Peyer's patch (tissue), 4 donors: ENCODE measurements around the gene NBPF1. TPM values are rescaled to one million over a fixed set of nuclear protein-coding genes. Genes with fewer than 3 reads are reported as not detected.
"Not testable (repeated sequence)": the region's sequence is repeated elsewhere in the genome, so short reads cannot be mapped to it uniquely, and the experiment has no call there.

ENCODE experiments used
- DNase-seq, 3 donors: peaks; one replicate each; pipeline ENCODE4 v3.0.0-alpha.2; 2017 to 2019
- H3K27ac ChIP-seq, 4 donors: fragments of 200-600 bp; sonication (generic); one replicate each; pipeline ENCODE4 v1.5.1; 2016 to 2019
- H3K27me3 ChIP-seq, 2 donors: fragments of 200-600 bp; sonication (generic); one replicate each; pipeline ENCODE4 v1.5.1; 2019
- H3K36me3 ChIP-seq, 3 donors: fragments of 200-600 bp; sonication (generic); one replicate each; pipeline ENCODE4 v1.5.1; 2016 to 2019
- H3K4me1 ChIP-seq, 4 donors: fragments of 200-600 bp; sonication (generic); one replicate each; pipeline ENCODE4 v1.5.1; 2016 to 2019
- H3K4me3 ChIP-seq, 4 donors: fragments of 200-600 bp; sonication (generic); 1 replicate in 3 of 4; 2 replicates in 1 of 4; pipeline ENCODE4 v1.5.1; 2016 to 2019; ENCODE audit warnings: mild to moderate bottlenecking in 1 of 4
- H3K9me3 ChIP-seq, 4 donors: fragments of 200-600 bp; sonication (generic); one replicate each; pipeline ENCODE4 v1.5.1; 2016 to 2019; ENCODE audit warnings: mild to moderate bottlenecking in 1 of 4
- CTCF ChIP-seq, 6 experiments: fragments of 450-650 bp in 4 of 6; fragments of 200-600 bp in 2 of 6; sonication (generic) in 1 of 6; IDR thresholded peaks; one replicate each; pipeline ENCODE4 v1.5.1; 2017 to 2019; ENCODE audit warnings: antibody characterized with exemption in 6 of 6, mild to moderate bottlenecking in 3 of 6, moderate library complexity in 1 of 6
- POLR2A ChIP-seq, 2 donors: fragments of 450-650 bp; IDR thresholded peaks; one replicate each; pipeline ENCODE4 v1.5.1; 2017; ENCODE audit warnings: antibody characterized with exemption in 2 of 2, mild to moderate bottlenecking in 2 of 2, moderate library complexity in 2 of 2
- total RNA-seq, 4 donors: library from RNA; depleted of rRNA; stranded (reverse); fragments of >200 nt; gene quantifications; one replicate each; pipeline ENCODE4 v1.1.0, GENCODE V29; 2016

The NBPF1 gene
- total RNA-seq, 4 donors from 2014 or later, result 73.9 to 145 (median 115) TPM

- Histone ChIP-seq H3K9me3 (no peaks in the 10 kb centered on the region), H3K27ac (no peak overlapping the region), H3K4me1 (peaks cover 3 to 32% (median 10%) of the 10 kb centered on the region in 4 donors), H3K36me3 (peaks cover 0 to 38% (median 0%) of the 10 kb centered on the region in 3 donors), H3K4me3 (no peak overlapping the region), H3K27me3 (no peaks in the 10 kb centered on the region)
- TF ChIP-seq CTCF (IDR thresholded peaks at IDR 0.05), result no peak
- TF ChIP-seq POLR2A (IDR thresholded peaks at IDR 0.05), result no peak
- DNase-seq, result no peak
These were observed 4.4 kb downstream of the NBPF1 start for GRCh38 chr1:16608838-16609560.

GRCh38 chr1:16607853-16608815 lies 5.2 kb downstream of the NBPF1 start:
- not testable (repeated sequence) for H3K27ac ChIP-seq, H3K9me3 ChIP-seq, H3K4me3 ChIP-seq, H3K27me3 ChIP-seq
- Histone ChIP-seq H3K4me1 (peaks cover 0 to 27% (median 5%) of the 10 kb centered on the region in 4 donors), H3K36me3 (peaks cover 0 to 38% (median 0%) of the 10 kb centered on the region in 3 donors)
- DNase-seq, result peak; percentile 19 to 67 (median 55)

GRCh38 chr1:16607433-16607851 lies 5.9 kb downstream of the NBPF1 start:
- H3K4me1 ChIP-seq, result peaks cover 0 to 31% (median 1%) of the 10 kb centered on the region in 4 donors
- H3K27ac ChIP-seq, result no peak overlapping the region
- H3K36me3 ChIP-seq, result peaks cover 0 to 38% (median 0%) of the 10 kb centered on the region in 3 donors
- no peaks in the 10 kb centered on the region for H3K9me3 ChIP-seq
- H3K27me3 ChIP-seq, result no peaks in the 10 kb centered on the region
- DNase-seq, result peak in 1 of 3 donors; percentile 53
- TF ChIP-seq CTCF (IDR thresholded peaks at IDR 0.05) (no peak), POLR2A (IDR thresholded peaks at IDR 0.05) (no peak)
- no peak overlapping the region for H3K4me3 ChIP-seq

GRCh38 chr1:16606666-16607432 lies 6.5 kb downstream of the NBPF1 start:
- not testable (repeated sequence) for H3K27me3 ChIP-seq, H3K4me3 ChIP-seq, DNase-seq, H3K9me3 ChIP-seq, H3K27ac ChIP-seq
- peaks cover 0 to 25% (median 0%) of the 10 kb centered on the region in 4 donors for H3K4me1 ChIP-seq
- peaks cover 0 to 38% (median 0%) of the 10 kb centered on the region in 3 donors for H3K36me3 ChIP-seq

GRCh38 chr1:16605532-16606505 lies 7.5 kb downstream of the NBPF1 start:
- peak in 1 of 3 donors; percentile 45 for DNase-seq
- Histone ChIP-seq H3K27me3 (no peaks in the 10 kb centered on the region), H3K27ac (no peak overlapping the region), H3K36me3 (peaks cover 0 to 38% (median 0%) of the 10 kb centered on the region in 3 donors), H3K4me1 (peaks cover 0 to 17% (median 0%) of the 10 kb centered on the region in 4 donors), H3K9me3 (no peaks in the 10 kb centered on the region), H3K4me3 (no peak overlapping the region)
- TF ChIP-seq POLR2A (IDR thresholded peaks at IDR 0.05), result no peak
- no peak for TF ChIP-seq CTCF (IDR thresholded peaks at IDR 0.05)
